Stomach smooth muscle (tissue), 2 donors: ENCODE results near the gene FOXC1.
A peak's percentile ranks its signal among the peaks of the same experiment; 100 is the strongest.

Experiments used
- H3K27ac ChIP-seq: one replicate; pipeline ENCODE4 v1.7.0; 2013; ENCODE audit warnings: mild to moderate bottlenecking, low read length, inconsistent platforms
- H3K27me3 ChIP-seq, 2 donors: one replicate each; pipeline ENCODE4 v1.7.0; 2013; ENCODE audit warnings: low read length in 2 of 2; ENCODE audit not compliant: insufficient read depth in 2 of 2, control insufficient read depth in 1 of 2
- H3K36me3 ChIP-seq, 2 donors: one replicate each; pipeline ENCODE4 v1.7.0; 2013; ENCODE audit warnings: low read length in 2 of 2; ENCODE audit not compliant: control insufficient read depth in 2 of 2, insufficient read depth in 2 of 2
- H3K4me1 ChIP-seq: one replicate; pipeline ENCODE4 v1.7.0; 2013; ENCODE audit warnings: low read length; ENCODE audit not compliant: control insufficient read depth, insufficient read depth
- H3K4me3 ChIP-seq, 2 donors: one replicate each; pipeline ENCODE4 v1.7.0; 2013; ENCODE audit warnings: low read length in 2 of 2
- H3K9ac ChIP-seq, 2 donors: one replicate each; pipeline ENCODE4 v1.7.0; 2013; ENCODE audit warnings: low read length in 2 of 2, mild to moderate bottlenecking in 1 of 2
- H3K9me3 ChIP-seq, 2 donors: one replicate each; pipeline ENCODE4 v1.7.0; 2013; ENCODE audit warnings: low read length in 2 of 2; ENCODE audit not compliant: control insufficient read depth in 2 of 2
- donor health status: healthy.
- donor health status: Pancreatic carcinoma.

Gene FOXC1

DNA sequence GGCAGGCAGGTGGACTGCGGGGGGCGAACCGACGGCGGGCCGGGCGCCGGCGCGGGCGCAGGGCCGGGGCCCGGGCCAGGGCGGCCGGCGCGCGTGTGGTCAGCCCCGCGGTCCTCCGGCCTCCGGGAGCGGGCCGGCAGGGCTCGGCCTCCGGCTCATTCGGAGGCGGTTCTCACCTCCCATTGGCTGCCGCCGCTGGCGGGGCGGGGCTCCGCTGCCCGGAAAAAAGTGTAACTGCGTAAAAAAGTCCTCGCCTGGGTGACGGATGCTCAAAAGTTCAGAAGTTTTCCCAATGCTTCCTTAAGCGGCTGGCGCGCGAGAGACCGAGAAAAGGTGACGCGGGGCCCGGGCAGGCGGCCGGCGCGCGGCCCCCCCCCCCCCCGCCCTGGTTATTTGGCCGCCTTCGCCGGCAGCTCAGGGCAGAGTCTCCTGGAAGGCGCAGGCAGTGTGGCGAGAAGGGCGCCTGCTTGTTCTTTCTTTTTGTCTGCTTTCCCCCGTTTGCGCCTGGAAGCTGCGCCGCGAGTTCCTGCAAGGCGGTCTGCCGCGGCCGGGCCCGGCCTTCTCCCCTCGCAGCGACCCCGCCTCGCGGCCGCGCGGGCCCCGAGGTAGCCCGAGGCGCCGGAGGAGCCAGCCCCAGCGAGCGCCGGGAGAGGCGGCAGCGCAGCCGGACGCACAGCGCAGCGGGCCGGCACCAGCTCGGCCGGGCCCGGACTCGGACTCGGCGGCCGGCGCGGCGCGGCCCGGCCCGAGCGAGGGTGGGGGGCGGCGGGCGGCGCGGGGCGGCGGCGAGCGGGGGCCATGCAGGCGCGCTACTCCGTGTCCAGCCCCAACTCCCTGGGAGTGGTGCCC, at the start of gene FOXC1:
FOXC1 (plus strand) TSS at position 268 of the 849 bp plus-strand sequence; CDS start at position 799, 531 bp downstream.
- Histone ChIP-seq H3K4me3 (peak within 1 kb of the TSS; percentile 12 to 70), H3K9ac (no peak within 1 kb of the TSS)

GRCh38 chr6:1560281-1561058, 49.2 kb upstream of the FOXC1 start:
- no peaks in the 10 kb centered on the region for H3K4me1 ChIP-seq
- H3K27ac ChIP-seq, result no peak overlapping the region
- no peak overlapping the region for H3K9ac ChIP-seq
- H3K4me3 ChIP-seq, result no peak overlapping the region
- H3K27me3 ChIP-seq, result no peaks in the 10 kb centered on the region
- no peaks in the 10 kb centered on the region for H3K36me3 ChIP-seq
- no peaks in the 10 kb centered on the region for H3K9me3 ChIP-seq

More for the DNA sequence above, at the start of gene FOXC1:
- Histone ChIP-seq H3K4me1 (peaks cover 25% of the 10 kb centered on the region), H3K36me3 (no peaks in the 10 kb centered on the region), H3K9me3 (no peaks in the 10 kb centered on the region), H3K27me3 (peaks cover 65 to 91% of the 10 kb centered on the region in 2 donors), H3K27ac (no peak within 1 kb of the TSS)

DNA sequence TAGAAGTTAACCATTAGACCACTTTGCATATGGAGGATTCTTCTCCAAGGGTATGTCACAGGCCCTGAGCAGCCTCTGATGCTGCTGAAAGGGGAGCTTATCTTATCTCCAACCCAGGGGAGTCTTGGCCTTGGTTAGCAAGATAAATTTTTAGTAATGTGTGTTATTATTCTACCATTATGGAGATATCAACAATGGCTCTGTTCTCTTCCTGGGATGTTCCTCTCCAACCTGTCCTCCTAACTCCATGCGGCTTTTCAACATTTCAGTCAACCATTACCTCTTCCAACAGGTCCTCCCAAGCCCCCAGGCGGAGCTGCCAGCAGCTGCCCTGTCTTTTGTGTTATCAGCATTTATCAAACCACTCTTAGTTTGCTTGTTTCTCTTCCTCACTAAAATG, 48.4 kb upstream of the FOXC1 start:
- Histone ChIP-seq H3K36me3 (no peaks in the 10 kb centered on the region), H3K27ac (no peak overlapping the region), H3K9me3 (no peaks in the 10 kb centered on the region), H3K9ac (no peak overlapping the region), H3K4me3 (no peak overlapping the region), H3K4me1 (no peaks in the 10 kb centered on the region), H3K27me3 (no peaks in the 10 kb centered on the region)

- no peak overlapping the region for H3K9ac ChIP-seq
- no peaks in the 10 kb centered on the region for H3K9me3 ChIP-seq
- H3K27me3 ChIP-seq, result no peaks in the 10 kb centered on the region
- H3K36me3 ChIP-seq, result no peaks in the 10 kb centered on the region
- H3K27ac ChIP-seq, result no peak overlapping the region
- H3K4me3 ChIP-seq, result no peak overlapping the region
- no peaks in the 10 kb centered on the region for H3K4me1 ChIP-seq
Measured at GRCh38 chr6:1562171-1562955, 47.4 kb upstream of the FOXC1 start.

GRCh38 chr6:1569377-1569776, 40.3 kb upstream of the FOXC1 start:
- Histone ChIP-seq H3K9me3 (no peaks in the 10 kb centered on the region), H3K27me3 (no peaks in the 10 kb centered on the region), H3K36me3 (no peaks in the 10 kb centered on the region), H3K9ac (no peak overlapping the region), H3K4me1 (peaks cover 2% of the 10 kb centered on the region), H3K4me3 (no peak overlapping the region), H3K27ac (no peak overlapping the region)

- no peaks in the 10 kb centered on the region for H3K9me3 ChIP-seq
- H3K27ac ChIP-seq, result no peak overlapping the region
- H3K36me3 ChIP-seq, result no peaks in the 10 kb centered on the region
- H3K27me3 ChIP-seq, result no peaks in the 10 kb centered on the region
- H3K4me1 ChIP-seq, result peaks cover 17% of the 10 kb centered on the region
- H3K9ac ChIP-seq, result no peak overlapping the region
- no peak overlapping the region for H3K4me3 ChIP-seq
Measured at GRCh38 chr6:1570848-1571247, 38.9 kb upstream of the FOXC1 start.

- Histone ChIP-seq H3K27ac (no peak overlapping the region), H3K9ac (no peak overlapping the region), H3K36me3 (no peaks in the 10 kb centered on the region)
Measured at GRCh38 chr6:1572892-1573291, 36.8 kb upstream of the FOXC1 start.

GRCh38 chr6:1574083-1574761, 35.5 kb upstream of the FOXC1 start:
- Histone ChIP-seq H3K27ac (peak overlapping the region; percentile 31), H3K9ac (no peak overlapping the region), H3K36me3 (no peaks in the 10 kb centered on the region), H3K27me3 (peaks cover 0 to under 1% of the 10 kb centered on the region in 2 donors), H3K4me1 (peaks cover 21% of the 10 kb centered on the region), H3K4me3 (no peak overlapping the region), H3K9me3 (no peaks in the 10 kb centered on the region)

More at GRCh38 chr6:1572892-1573291, 36.8 kb upstream of the FOXC1 start:
- H3K9me3 ChIP-seq, result no peaks in the 10 kb centered on the region
- H3K4me1 ChIP-seq, result peaks cover 21% of the 10 kb centered on the region
- H3K27me3 ChIP-seq, result no peaks in the 10 kb centered on the region
- no peak overlapping the region for H3K4me3 ChIP-seq

DNA sequence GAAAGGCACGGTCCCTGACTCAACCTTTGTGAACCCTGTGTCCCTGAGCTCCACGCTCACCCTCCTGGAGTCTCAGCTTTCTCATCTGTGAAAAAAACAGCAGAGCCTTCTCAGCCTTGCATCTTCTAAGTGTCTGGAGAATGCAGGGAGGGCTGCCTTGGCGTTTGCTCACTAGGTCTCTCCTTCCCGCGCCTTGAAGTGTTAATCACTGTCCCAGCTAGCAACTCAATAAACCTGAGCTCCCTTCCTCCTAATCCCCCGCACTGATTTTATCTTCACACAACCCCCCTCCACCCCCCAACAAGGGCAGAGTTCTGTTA, 34.9 kb upstream of the FOXC1 start:
- H3K36me3 ChIP-seq, result no peaks in the 10 kb centered on the region
- H3K4me1 ChIP-seq, result peaks cover 21% of the 10 kb centered on the region
- H3K4me3 ChIP-seq, result no peak overlapping the region
- peaks cover 0 to 2% of the 10 kb centered on the region in 2 donors for H3K27me3 ChIP-seq
- peak overlapping the region; percentile 56 to 68 for H3K9ac ChIP-seq
- H3K27ac ChIP-seq, result peak overlapping the region; percentile 71
- H3K9me3 ChIP-seq, result no peaks in the 10 kb centered on the region
